NAMALWA (cell line): Measurements from ENCODE around the gene XKR7.

Experiments used
- DNase-seq: peaks from one replicate; pipeline ENCODE4 v3.0.0-alpha.2; 2015; ENCODE audit warnings: low spot score

The XKR7 gene

GRCh38 chr20:31943052-31943471 lies 24.9 kb upstream of the XKR7 start:
- DNase-seq, result no peak

GRCh38 chr20:31945319-31945718 lies 22.6 kb upstream of the XKR7 start:
- DNase-seq, result no peak

DNA sequence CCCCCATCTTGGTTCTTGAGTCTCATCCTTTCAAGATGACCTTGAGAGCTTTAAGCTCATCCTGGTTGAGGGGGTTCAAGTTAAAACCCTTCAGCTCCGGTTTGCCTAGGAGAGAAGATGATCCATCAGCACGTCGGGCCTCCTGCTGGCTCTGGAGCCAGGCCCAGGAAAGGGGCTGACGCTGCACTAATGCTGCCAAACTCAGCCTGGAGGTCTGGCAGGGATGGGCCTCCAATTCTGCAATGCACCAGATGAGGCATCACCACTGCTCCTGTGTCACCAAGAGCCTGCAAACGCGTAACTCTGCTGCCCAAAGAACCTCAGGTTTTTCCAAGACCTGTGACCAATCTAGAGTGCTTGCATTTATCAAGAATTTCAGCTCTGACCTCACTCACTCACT lies 22.2 kb upstream of the XKR7 start:
- no peak for DNase-seq

GRCh38 chr20:31948008-31948407 lies 19.9 kb upstream of the XKR7 start:
- no peak for DNase-seq

DNA sequence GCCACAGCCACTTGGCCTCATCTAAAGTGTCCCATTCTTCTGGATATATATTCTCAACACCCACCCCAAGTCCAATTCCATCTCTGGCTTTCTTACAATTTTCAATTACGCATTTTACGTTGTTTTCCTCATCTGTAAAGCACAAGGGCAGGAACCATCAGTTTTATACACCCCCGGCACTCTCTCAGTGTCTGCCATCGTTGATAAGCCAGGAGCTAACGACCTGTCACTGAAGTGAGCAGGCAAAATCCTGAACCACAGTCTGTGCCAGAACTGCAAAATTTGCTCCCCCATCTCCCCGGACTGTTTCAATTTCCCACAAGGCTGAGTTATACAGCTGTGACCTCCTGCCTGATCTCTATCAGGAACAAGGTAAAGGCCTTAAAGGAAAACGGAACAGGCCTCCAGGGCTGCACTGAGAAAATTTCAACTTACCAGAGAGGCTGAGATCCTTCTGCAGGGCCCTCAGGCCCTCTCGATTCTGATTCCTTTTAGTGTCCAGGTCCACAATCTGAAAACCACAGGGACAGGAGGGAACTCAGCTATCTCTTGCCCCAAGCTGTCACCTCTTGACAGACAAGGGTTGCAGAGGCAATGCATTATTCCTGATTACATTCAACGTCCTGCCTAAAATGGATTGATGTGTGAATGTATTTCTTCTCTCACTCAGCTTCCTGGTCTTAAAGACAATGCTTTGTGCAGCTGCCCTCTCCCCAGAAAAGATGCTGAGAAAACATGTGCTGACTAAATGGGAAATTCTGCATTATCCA lies 17.9 kb upstream of the XKR7 start:
- no peak for DNase-seq

DNA sequence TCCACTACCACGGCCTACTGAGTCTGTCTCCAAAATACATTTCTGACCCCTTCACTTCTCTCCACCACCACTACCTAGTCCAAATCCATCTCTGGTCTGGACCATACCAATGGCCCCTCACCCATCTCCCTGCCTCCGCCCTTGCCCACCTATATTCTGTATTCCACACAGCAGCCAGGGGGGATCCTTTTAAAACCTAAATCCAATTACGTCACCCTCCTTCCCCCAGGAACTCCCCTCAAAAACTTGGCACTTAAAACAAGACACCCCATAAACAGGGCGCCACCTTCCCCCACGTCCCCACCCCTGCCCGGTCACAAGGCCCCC lies 16.8 kb upstream of the XKR7 start:
- no peak for DNase-seq

- DNase-seq, result peak; percentile 99
Measured at GRCh38 chr20:31951530-31952453, 16.2 kb upstream of the XKR7 start, which contains the start of gene PDRG1. Gene PDRG1, minus strand, starts transcription at chr20:31952046. Its CDS starts 85 bp downstream, at chr20:31951961.

DNA sequence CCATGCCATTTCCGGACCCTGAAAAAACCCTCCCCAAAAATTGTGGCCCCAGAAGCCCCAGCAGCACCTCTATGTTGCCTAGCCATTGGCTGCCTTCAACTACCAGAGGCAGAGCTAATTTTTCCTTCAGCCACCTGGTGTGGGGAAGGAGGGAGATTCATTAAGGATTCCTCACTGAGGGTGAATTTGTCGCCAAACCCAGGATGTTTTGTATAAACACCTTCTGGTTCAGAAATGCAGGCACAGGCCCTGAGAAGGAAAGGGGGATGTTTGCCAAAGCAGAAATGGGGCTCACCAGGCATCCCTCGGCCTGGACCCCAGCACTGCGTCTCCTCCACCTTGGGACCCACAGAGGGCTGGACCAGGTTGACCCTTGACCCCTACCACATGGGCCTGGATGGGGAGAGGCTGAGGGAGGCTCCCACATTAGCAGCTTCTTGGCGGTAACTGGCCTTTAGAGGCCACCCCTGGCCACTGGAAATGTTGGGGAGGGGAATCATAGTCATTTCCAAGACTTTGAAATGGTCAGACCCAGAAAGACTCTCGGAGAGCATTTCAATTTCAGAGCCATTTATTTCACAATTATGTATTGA lies 14.3 kb upstream of the XKR7 start:
- DNase-seq, result no peak

GRCh38 chr20:31954500-31954899 lies 13.5 kb upstream of the XKR7 start:
- no peak for DNase-seq

GRCh38 chr20:31956556-31957526 lies 11.1 kb upstream of the XKR7 start:
- no peak for DNase-seq

GRCh38 chr20:31962761-31963160 lies 5.2 kb upstream of the XKR7 start:
- DNase-seq, result no peak

DNA sequence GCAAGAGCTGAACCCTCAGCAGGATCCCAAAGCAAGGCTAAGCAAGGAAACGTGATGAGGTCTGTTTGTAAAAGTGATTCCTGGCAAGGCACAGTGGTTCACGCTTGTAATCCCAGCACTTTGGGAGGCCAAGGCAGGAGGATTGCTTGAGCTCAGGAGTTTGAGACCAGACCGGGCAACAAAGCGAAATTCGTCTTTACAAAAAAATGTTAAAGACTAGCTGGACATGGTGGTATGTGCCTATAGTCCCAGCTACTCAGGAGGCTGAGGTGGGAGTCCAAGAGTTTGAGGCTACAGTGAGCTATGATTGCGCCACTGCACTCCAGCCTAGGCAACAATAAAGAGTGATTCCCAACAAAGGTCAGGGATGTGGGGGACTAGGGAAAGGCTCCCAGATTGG lies 4.1 kb upstream of the XKR7 start:
- DNase-seq, result no peak

DNA sequence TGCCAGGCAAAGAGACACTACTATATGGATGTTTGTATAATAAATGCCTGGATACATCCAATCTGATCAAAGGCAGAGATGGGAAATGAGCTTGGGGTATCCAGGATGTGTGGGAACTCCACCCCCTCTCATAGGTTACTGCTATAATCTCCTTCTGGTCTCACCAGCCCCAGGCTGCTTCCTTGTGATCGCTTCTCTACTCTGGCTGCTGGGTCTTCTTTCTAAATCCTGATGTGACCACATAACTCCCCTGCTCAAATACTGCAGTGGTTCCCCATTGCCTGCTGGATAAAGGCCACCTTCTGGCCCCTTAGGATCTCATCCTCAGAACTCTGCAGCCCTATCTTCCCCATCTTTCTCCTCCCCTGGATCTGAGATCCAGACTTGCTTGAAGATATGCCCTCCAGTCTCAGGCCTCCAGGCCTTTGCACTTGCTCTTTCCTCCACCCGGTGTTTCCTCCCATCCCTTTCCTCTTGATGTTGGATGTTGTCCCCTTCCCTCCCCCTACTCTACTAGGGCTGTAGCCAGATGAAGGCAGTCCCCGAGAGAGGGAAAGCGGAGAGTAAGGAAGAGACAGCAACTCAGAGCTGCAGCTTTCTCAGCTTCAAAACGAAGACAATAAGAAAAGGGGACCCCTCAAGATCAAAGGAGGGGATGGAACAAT lies 828 bp upstream of the XKR7 start:
- DNase-seq, result no peak

DNA sequence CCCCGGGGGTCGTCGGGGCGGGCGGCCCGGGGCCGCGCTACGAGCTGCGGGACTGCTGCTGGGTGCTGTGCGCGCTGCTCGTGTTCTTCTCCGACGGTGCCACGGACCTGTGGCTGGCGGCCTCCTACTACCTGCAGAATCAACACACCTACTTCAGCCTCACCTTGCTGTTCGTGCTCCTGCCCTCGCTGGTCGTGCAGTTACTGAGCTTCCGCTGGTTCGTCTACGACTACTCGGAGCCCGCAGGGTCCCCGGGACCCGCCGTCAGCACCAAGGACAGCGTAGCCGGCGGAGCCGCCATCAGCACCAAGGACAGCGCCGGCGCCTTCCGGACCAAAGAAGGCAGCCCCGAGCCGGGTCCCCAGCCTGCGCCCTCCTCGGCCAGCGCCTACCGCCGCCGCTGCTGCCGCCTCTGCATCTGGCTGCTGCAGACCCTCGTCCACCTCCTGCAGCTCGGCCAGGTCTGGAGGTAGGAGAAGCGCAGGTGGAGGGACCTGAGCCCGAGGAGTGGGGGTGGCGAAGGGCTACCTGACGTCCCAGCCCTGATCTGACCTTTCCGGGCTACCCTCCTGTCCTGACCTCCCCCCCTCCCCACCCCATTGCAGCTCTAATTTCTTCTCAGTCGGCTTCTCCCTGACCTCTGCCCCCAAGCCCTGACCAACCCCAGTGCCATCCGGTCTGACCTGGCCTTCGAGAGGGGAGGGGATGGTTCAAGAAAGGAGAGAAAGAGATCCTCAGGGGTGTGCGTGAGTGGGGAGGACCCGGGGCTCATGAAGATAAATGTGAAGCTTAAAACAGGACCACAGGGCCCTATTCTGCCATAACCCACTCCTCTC lies 558 bp downstream of the XKR7 start:
- peak; percentile 74 for DNase-seq

DNA sequence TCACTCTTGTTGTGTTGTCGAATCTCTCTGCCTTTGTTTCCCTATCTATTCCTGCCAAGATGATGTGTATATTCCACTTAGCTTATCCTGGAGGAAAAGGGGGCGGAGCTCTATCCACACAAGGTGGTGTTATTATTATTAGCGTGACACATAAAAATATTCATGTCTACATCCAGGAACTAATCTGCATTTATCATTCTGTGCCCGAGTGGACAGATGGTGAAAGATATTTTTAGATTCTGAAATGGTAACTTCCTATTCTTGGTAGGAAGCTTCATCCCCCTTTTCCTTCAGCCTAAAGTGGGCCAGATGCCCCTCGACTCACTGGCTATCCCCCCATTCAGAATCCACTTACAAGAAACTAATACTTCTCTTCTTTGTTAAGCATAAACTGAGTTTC lies 2.0 kb downstream of the XKR7 start:
- no peak for DNase-seq

DNA sequence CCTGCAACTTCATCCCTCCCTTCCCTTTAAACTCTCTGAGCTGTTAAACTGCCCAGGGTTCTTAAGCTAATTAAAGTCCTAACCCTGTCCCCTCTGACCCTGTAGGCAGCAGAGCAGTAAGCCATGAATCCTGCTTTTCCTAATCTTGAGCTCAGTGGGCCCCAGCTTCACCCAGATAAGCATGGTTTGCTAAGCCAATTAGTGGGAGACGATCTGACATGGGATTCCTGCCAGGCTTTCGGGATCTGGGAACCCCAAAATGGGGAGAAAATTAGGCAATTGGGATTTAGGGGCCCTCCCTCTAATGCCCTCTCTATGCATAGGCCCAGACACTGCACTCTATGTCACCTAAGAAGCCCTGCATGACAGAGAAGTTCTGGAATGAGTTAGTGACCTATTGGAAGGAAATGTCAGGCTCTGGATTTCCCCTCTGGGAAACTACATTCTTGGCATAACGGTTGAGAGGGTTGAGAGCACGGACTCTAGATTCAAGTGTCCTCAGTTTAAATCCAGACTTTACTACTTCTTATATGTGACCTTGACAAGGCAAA lies 4.6 kb downstream of the XKR7 start:
- no peak for DNase-seq

- DNase-seq, result no peak
Measured at GRCh38 chr20:31974296-31974695, 6.3 kb downstream of the XKR7 start.

DNA sequence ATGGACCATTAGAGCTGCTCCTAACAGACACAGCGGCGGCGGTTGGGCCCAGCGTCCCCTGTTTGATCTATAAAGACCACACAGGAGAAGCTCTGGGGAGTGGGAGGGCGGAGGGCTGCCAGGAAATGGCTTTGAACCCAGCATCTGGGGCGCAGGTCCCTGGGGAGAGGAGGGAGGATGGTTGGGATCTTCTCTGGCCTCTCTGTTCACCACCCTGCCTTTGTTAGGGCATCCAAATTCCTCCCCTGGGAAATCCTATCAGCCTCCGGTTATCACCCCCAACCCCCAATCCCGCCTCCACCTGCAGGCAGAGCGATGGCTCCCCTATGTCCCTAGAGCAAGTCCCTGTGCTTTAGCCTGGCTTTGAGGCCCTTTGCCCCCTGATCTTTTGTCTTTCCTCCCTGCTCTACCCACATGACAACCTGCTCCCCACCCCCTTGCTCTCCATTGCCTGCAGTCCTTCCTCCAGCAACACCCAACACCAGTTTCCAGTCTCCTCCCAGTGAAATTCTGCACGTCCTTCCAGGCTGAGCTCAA lies 7.1 kb downstream of the XKR7 start:
- DNase-seq, result no peak

GRCh38 chr20:31975874-31976273 lies 7.9 kb downstream of the XKR7 start:
- no peak for DNase-seq

GRCh38 chr20:31977080-31977479 lies 9.1 kb downstream of the XKR7 start:
- no peak for DNase-seq
